T1000 (cell line): ENCODE results near the gene DTNB.

ENCODE experiments used
- DNase-seq: peaks from one replicate; lab custom pipeline; 2025; ENCODE audit warnings: mixed read lengths; lab: John Stamatoyannopoulos, UW

The DTNB gene

DNA sequence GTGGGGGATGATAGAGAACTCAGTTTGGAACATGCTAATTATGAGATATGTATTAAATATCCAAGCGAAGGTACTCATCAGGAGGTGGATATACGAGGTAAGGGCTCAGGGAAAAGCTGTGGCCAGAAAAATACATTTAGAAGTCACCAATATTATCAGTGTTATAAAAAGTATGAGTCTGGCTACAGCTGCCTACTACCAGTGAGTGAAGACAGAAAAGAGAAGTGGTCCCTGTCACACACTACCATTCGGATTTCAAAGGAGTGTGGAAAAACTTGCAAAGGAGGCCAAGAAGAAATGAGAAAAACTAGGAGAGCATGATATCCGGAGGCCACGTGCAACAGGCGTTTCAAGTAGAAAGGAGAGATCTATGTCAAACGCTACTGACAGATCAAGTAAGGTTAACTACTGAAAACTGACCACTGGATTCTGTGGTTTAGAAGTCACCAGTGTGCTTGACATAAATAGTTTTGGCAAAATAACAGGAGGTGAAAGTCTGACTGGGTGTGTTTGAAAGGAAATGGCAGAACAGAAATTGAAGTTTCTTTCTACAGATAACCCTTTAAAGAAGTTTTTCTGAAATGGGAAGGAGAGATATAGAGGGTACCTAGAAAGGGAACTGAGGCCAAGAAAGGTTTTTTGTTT, 213.0 kb downstream of the DTNB start:
- no peak for DNase-seq

DNA sequence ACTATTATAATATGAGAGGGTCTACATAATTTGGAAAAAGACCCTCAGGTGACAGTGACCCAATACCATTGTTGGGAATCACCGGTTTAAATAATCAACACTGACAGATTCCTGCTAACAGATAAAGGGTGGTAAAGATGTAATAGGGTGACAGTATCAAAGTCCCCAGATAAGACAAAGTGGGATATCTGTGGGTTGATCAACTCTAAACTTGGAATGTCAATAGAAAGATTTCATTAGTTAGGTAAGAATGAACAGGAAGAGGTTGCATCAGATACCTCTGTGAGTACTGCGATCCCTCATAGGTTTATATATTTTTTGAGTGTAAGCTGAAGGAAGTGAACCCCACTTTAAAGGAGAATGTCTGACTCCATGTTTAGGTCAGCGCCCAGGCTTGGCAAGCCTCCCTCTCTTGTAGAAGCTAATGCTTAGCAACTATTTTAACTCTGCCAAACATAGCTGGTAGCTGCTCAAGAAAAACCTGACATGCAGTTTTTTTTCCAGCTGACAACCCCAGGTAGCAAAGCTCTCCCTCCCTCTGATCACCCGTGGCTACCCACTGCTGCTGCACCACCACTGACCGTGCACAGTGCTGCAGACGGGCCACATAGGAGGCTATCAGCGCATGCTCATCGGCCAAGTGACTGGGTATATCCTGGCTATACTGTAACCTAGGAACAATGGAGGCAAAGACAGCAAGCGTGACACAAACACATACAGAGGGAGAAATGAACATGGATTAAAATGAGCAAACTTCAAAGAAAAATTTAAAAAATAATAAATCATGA, 218.4 kb downstream of the DTNB start:
- DNase-seq: no peak

GRCh38 chr2:25453199-25453905, 220.0 kb downstream of the DTNB start:
- no peak for DNase-seq

DNA sequence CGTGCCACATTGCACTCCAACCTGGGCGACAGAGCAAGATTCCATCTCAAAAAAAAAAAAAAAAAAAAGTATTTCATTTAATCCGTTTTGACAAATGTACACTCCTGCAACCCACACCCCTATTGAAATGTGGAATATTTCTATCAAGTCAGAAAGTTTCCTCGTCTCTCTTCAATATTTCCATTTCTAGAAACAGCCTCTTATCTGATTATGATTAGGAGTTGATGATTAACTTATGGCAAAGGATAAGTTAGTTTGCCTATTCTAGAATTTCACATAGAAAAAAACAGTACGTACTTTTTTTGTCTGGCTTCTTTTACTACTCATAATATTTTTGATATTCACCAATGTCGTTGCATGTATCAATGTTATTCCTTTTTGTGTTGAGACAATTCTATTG, 224.6 kb downstream of the DTNB start:
- no peak for DNase-seq

DNA sequence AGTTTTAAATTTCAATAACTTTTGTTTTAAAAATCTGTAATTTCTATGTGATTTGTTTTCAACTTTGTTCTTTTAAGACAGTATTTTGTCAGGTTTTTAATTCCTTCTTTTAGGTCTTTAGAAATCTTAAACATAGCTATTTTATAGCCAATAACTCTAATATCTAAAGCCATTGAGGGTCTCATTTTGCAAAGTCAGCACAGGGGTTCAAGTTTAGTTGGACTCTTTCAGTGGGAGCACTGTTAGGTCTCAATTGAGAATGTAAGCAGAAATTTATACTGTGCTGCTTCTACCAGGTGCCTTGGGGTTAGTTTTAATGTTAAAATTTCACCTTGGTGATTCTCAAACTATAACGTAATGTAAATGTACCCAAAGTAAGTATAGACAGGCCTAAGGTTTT, 226.4 kb downstream of the DTNB start:
- DNase-seq: no peak

GRCh38 chr2:25446122-25446521, 227.3 kb downstream of the DTNB start:
- DNase-seq: no peak

DNA sequence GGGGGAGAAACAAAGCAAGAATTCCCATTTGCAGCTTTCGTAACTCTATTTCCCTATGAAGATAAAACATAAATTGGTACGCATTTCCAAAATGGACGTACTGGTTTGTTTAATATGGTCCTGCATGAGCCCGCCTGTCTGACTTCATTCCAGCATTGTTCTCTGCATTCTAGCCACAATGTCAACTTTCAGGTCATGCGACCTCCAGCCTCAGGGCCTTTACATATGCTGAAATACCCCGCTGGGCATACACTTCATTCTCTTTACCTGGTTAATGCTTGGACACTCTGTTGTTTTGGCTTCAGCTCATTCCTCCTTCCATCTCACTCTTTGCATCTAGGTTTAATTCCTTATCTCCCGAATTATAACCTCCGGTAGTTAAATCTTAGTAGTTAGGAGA, 227.9 kb downstream of the DTNB start:
- no peak for DNase-seq

GRCh38 chr2:25444608-25445270, 228.6 kb downstream of the DTNB start:
- DNase-seq: no peak

DNA sequence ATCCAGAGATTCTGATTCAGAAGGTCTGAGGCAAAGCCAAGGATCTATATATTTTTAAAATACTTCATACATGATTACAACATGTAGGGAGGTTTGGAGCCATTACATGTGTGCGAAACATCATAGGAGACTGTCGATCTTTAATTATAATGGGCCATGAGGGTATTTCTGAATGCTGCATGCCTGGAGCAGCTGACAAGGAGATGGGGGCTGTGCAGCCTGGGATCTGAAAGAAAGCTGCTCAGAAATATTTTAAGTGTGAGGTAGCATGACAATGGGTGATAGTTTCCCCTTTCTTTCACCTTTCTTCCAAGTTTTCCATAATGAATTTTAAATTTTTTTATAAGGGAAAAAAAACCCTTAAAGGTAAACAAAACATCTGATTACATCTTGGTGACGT, 229.6 kb downstream of the DTNB start:
- no peak for DNase-seq

DNA sequence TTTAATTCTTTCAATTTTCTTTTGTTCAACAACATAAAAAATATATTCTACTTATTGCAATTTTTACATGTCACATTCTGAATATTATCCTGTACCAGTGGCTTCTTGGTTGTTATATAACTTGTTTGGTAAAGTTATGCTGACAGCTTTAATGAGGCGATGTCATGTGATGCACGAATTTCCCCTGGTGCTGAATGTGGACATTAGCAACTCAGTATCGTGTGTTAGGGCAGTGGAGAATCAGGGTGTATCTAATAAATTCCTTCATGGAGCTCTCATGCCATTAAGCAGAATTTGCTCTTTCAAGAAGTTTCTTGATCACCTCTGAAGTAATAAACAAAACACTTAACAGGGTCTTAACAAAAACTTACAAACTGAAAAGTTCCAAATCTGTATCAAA, 232.0 kb downstream of the DTNB start:
- DNase-seq: no peak

DNA sequence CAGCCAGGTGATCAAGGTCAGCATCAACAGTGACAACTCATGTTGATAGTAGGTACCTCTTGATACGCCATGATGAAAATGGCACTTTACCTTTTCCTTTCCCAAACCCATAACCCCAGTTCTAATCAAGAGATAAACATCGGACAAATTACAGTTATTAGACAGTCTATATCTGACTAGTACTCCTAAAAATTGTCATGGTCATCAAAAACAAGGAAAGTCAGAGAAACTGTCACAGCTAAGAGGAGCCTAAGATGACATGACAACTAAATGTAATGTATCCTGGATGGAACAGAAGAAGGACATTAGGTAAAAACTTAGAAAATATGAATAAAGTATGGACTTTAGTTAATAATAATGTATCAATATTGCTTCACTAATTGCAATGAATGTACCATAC, 234.6 kb downstream of the DTNB start:
- DNase-seq: no peak

DNA sequence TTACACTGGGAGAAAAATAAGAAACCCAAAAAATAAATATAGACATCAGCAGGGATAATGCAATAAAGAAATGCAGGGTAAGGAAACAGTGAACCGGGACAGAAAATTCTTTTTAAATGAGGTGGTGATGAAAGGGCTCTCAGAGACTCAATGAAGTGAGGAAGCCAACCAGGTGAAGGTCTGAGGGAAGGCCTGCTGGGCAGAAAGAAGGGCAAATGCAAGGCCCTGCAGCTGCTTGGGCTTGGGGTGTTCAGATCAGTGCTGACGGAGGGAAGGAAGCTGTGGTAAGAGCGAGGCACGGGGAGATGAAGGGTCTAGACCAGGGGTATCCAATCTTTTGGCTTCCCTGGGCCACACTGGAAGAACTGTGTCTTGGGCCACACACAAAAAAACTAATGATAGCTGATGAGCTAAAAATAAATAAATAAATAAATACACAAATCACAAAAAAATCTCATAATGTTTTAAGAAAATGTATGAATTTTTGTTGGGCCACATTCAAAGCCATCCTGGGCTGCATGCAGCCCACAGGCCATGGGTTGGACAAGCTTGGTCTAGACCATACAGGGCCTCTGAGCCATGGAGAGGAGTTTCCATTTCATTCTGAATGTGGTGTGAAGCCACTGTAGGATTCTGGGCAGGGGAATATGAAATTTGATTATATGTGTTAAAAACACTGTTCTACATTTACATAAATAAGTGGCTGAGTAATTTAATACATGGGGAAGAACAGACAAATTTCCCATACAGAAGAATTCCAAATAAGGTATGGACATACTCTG, 235.3 kb downstream of the DTNB start:
- no peak for DNase-seq

DNA sequence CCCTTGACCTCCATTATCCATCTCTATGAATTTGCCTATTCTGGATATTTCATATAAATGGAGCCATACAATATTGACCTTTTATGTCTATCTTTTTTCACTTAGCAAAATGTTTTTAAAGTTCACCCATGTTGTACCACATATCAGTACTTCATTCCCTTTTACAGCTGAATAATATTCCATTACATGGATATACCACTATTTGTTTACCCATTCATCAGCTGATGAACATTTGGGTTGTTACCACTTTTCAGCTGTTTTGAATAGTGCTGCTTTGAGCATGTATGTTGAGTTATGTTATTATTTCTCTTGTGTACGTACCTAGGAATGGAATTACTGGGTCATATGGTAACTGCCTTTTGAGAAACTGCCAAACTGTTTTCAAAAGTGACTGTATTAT, 238.0 kb downstream of the DTNB start:
- DNase-seq: no peak

- no peak for DNase-seq
Observed at GRCh38 chr2:25431604-25432003, 241.8 kb downstream of the DTNB start.

GRCh38 chr2:25430556-25430955, 242.8 kb downstream of the DTNB start:
- no peak for DNase-seq

DNA sequence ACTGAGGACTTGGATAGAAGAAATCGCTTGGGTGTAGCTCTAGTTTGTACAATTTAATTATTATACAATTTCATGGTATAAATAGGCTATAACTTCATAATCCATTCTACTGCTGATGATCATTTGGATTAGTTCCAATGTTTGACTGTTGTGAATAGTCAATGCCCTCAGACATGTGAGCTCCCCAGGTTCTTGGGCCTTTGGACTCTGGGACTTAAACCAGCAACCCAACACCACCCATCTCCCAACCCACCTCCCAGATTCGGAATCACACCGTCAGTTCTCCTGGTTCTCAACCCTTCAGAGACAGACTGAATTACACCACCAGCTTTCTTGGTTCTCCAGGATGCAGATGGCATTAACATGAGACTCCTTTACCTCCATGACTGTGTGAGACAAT, 247.1 kb downstream of the DTNB start:
- no peak for DNase-seq

GRCh38 chr2:25424426-25425028, 248.8 kb downstream of the DTNB start:
- no peak for DNase-seq

GRCh38 chr2:25421820-25422411, 251.5 kb downstream of the DTNB start:
- DNase-seq: no peak

GRCh38 chr2:25421289-25421688, 252.1 kb downstream of the DTNB start:
- no peak for DNase-seq

DNA sequence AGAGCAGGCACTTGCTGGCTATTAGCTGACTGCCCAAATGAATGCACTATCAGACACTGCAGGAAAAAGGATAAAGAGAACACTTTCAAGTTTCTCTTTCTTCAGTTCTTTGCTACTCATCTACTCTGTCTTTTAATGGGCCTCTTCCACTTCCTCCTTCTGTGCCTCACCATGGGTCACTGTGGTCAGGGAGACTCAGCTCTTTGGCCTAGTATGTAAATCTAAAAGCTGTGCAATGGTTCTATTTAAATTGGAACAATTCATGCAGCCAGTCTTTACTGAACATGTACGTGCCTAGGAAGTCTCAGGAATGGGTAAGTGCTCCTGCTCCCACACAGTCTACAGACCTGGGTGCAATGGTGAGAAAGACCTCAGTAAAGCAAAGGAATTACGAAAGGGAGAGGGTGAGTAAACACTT, 252.5 kb downstream of the DTNB start:
- no peak for DNase-seq

- no peak for DNase-seq
Observed at GRCh38 chr2:25419678-25420242, 253.6 kb downstream of the DTNB start.
